A549 (cell line): Measurements from ENCODE around the gene TPRG1. TPM values are rescaled to one million over a fixed set of nuclear protein-coding genes. Genes with fewer than 3 reads are reported as not detected.

ENCODE experiments used
- ATAC-seq, 2 experiments: fragments of 200-7000 bp in 1 of 2; fragments of >200 bp in 1 of 2; cut with Nextera tagmentation in 1 of 2; cut with Tn5 transposase in 1 of 2; 3 replicates each; pipeline versions ENCODE4 v1.8.0 to v1.9.1; 2018 to 2020; ENCODE audit warnings: mild to moderate bottlenecking in 1 of 2, moderate library complexity in 1 of 2
- CTCF ChIA-PET: fragments of 300-600 bp; sonication (Branson Sonifier 250); formaldehyde crosslinking; extraction: SDS; loops from one replicate; lab custom pipeline; 2021; ENCODE audit warnings: antibody characterized with exemption, inconsistent platforms; lab: Yijun Ruan, JAX
- POLR2A ChIA-PET: fragments of 350-600 bp; formaldehyde crosslinking; extraction: SDS; loops from one replicate; lab custom pipeline; 2021; ENCODE audit warnings: antibody characterized with exemption, inconsistent platforms; lab: Yijun Ruan, JAX
- DNase-seq, 2 experiments: peaks; one replicate each; pipeline versions ENCODE4 v3.0.0 to v3.0.0-alpha.2; 2011 to 2016; ENCODE audit warnings: low read depth in 1 of 2, low spot score in 1 of 2
- FAIRE-seq: peaks from 2 replicates; lab custom pipeline; 2011; peaks lifted over from hg19 to GRCh38; lab: Jason Lieb, UNC
- H3K27ac ChIP-seq, 2 experiments: fragments of >200 bp; sonication (Bioruptor Twin); formaldehyde crosslinking; 3 replicates each; pipeline ENCODE4 v1.5.1; 2016 to 2017
- H3K4me1 ChIP-seq: fragments of >200 bp; sonication (Bioruptor Twin); formaldehyde crosslinking; 3 replicates; pipeline ENCODE4 v1.6.1; 2016
- H3K4me2 ChIP-seq: fragments of >200 bp; sonication (Bioruptor Twin); formaldehyde crosslinking; 3 replicates; pipeline ENCODE4 v1.6.1; 2016
- H3K4me3 ChIP-seq: fragments of >200 bp; sonication (Bioruptor Twin); formaldehyde crosslinking; 3 replicates; pipeline ENCODE4 v1.5.1; 2016
- H3K9me3 ChIP-seq: fragments of >200 bp; sonication (Bioruptor Twin); formaldehyde crosslinking; 3 replicates; pipeline ENCODE4 v1.6.1; 2016
- BHLHE40 ChIP-seq: IDR thresholded peaks from 2 replicates; pipeline ENCODE4 v1.6.1; 2012; ENCODE audit warnings: low read depth, low read length, inconsistent platforms
- CBX2 ChIP-seq: fragments of 200-600 bp; sonication (generic); IDR thresholded peaks from 2 replicates; pipeline ENCODE4 v1.6.1; 2016; ENCODE audit warnings: low read depth, mild to moderate bottlenecking, borderline replicate concordance
- CBX8 ChIP-seq: fragments of 200-600 bp; sonication (generic); IDR thresholded peaks from 2 replicates; pipeline ENCODE4 v1.6.1; 2016
- CHD4 ChIP-seq: fragments of 200-600 bp; sonication (generic); IDR thresholded peaks from 2 replicates; pipeline ENCODE4 v1.6.1; 2016; ENCODE audit warnings: antibody characterized with exemption, mild to moderate bottlenecking, borderline replicate concordance
- E2F6 ChIP-seq: IDR thresholded peaks from 2 replicates; pipeline ENCODE4 v1.6.1; 2012; ENCODE audit warnings: low read depth, borderline replicate concordance
- EP300 ChIP-seq, 2 experiments: fragments of >200 bp; sonication (Bioruptor Twin); formaldehyde crosslinking; IDR thresholded peaks; 2 replicates in 1 of 2; 3 replicates in 1 of 2; pipeline ENCODE4 v1.6.1; 2016 to 2017
- FOSL2 ChIP-seq, 2 experiments: fragments of 450-650 bp in 1 of 2; fragments of >200 bp in 1 of 2; sonication (Bioruptor Twin) in 1 of 2; formaldehyde crosslinking; IDR thresholded peaks; 2 replicates each; pipeline versions ENCODE4 v1.5.0 to v1.6.1; 2016 to 2020; ENCODE audit warnings: mild to moderate bottlenecking in 1 of 2, moderate library complexity in 1 of 2
- GATA3 ChIP-seq: IDR thresholded peaks from 2 replicates; pipeline ENCODE4 v1.6.1; 2012; ENCODE audit warnings: borderline replicate concordance
- HMGXB4 ChIP-seq: fragments of 250-450 bp; sonication (Bioruptor Pico); IDR thresholded peaks from 2 replicates; pipeline ENCODE4 v1.5.0; 2021; ENCODE audit warnings: mild to moderate bottlenecking, moderate library complexity, borderline replicate concordance
- JUN ChIP-seq, 2 experiments: fragments of >200 bp; sonication (Bioruptor Twin); formaldehyde crosslinking; IDR thresholded peaks; 2 replicates in 1 of 2; 3 replicates in 1 of 2; pipeline ENCODE4 v1.6.1; 2016 to 2017
- JUNB ChIP-seq: fragments of >200 bp; sonication (Bioruptor Twin); formaldehyde crosslinking; IDR thresholded peaks from 2 replicates; pipeline ENCODE4 v1.6.1; 2016
- MAFK ChIP-seq: fragments of 450-650 bp; IDR thresholded peaks from 2 replicates; pipeline ENCODE4 v1.6.1; 2014; ENCODE audit not compliant: partially characterized antibody
- NPAS2 ChIP-seq: fragments of 250-450 bp; sonication (Bioruptor Pico); IDR thresholded peaks from 2 replicates; pipeline ENCODE4 v1.8.0; 2022; ENCODE audit warnings: mild to moderate bottlenecking, moderate library complexity, borderline replicate concordance
- PBX3 ChIP-seq: IDR thresholded peaks from 2 replicates; pipeline ENCODE4 v1.6.1; 2012
- RAD21 ChIP-seq, 2 experiments: fragments of >200 bp in 1 of 2; sonication (Bioruptor Twin) in 1 of 2; formaldehyde crosslinking in 1 of 2; IDR thresholded peaks in 1 of 2; conservative IDR thresholded peaks in 1 of 2; 2 replicates in 1 of 2; 3 replicates in 1 of 2; pipeline ENCODE4 v1.6.1; 2012 to 2018; ENCODE audit warnings: inconsistent platforms in 1 of 2
- RARB ChIP-seq: fragments of 250-450 bp; sonication (Bioruptor Pico); IDR thresholded peaks from 2 replicates; pipeline ENCODE4 v1.8.0; 2021; ENCODE audit warnings: mild to moderate bottlenecking, moderate library complexity
- SMC3 ChIP-seq: fragments of >200 bp; sonication (Bioruptor Twin); formaldehyde crosslinking; IDR thresholded peaks from 3 replicates; pipeline ENCODE4 v1.6.1; 2018; ENCODE audit warnings: inconsistent platforms
- SREBF2 ChIP-seq: fragments of 450-650 bp; IDR thresholded peaks from 2 replicates; pipeline ENCODE4 v1.6.1; 2014; ENCODE audit warnings: mild to moderate bottlenecking, moderate library complexity
- ZNF302 ChIP-seq: fragments of 250-450 bp; sonication (Bioruptor Pico); IDR thresholded peaks from 2 replicates; pipeline ENCODE4 v1.9.0; 2021; ENCODE audit warnings: inconsistent platforms, mild to moderate bottlenecking, moderate library complexity
- ZSCAN20 ChIP-seq: fragments of 250-450 bp; sonication (Bioruptor Pico); IDR thresholded peaks from 2 replicates; pipeline ENCODE4 v1.8.0; 2022; ENCODE audit warnings: mild to moderate bottlenecking, moderate library complexity
- WGBS: methylation state at CpG from one replicate; pipeline ENCODE4 v1.1.6; 2017; ENCODE audit errors: missing lambda C conversion rate; 5-methylcytosine and 5-hydroxymethylcytosine counted together
- polyA plus RNA-seq, 4 experiments: library from polyadenylated mRNA; depleted of rRNA in 3 of 4; stranded (reverse); fragments of >200 nt; fragmentation: RNase III in 1 of 4; extraction: RNeasy Plus Mini Kit Qiagen cat#74134 plus additional on column Dnase treatment in 1 of 4; gene quantifications; 2 replicates in 3 of 4; 3 replicates in 1 of 4; pipeline ENCODE4 v1.2.3, GENCODE V29; 2011 to 2017
- TF ChIP-seq, protein P1 (sequence below): fragments of 250-450 bp; sonication (Bioruptor Pico); IDR thresholded peaks from 2 replicates; pipeline ENCODE4 v1.5.0; 2020; ENCODE audit warnings: low read depth, mild to moderate bottlenecking, moderate library complexity

Gene TPRG1
- polyA plus RNA-seq, 2 of the 4 experiments (the other 2 are of a cell fraction), result 0.21 to 1.1 TPM

- Histone ChIP-seq H3K4me3 (no peak overlapping the region), H3K4me1 (no peaks in the 10 kb centered on the region), H3K9me3 (no peaks in the 10 kb centered on the region), H3K27ac (no peak overlapping the region)
- CTCF ChIA-PET, result no interaction called here
- no peak for ATAC-seq
- TF ChIP-seq HMGXB4 (CRISPR knock-in tag) (no peak), PBX3 (no peak), CHD4 (no peak), JUN (IDR thresholded peaks at IDR 0.05) (no peak), FOSL2 (IDR thresholded peaks at IDR 0.05) (no peak), FOSL2 (CRISPR knock-in tag; IDR thresholded peaks at IDR 0.05) (no peak), EP300 (IDR thresholded peaks at IDR 0.05) (no peak), CBX8 (no peak), ZNF302 (CRISPR knock-in tag) (no peak), NPAS2 (CRISPR knock-in tag) (no peak), SMC3 (no peak), ZSCAN20 (no peak), CBX2 (no peak)
- TF ChIP-seq, protein P1, sequence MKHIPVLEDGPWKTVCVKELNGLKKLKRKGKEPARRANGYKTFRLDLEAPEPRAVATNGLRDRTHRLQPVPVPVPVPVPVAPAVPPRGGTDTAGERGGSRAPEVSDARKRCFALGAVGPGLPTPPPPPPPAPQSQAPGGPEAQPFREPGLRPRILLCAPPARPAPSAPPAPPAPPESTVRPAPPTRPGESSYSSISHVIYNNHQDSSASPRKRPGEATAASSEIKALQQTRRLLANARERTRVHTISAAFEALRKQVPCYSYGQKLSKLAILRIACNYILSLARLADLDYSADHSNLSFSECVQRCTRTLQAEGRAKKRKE, result no peak
- TF ChIP-seq, all 56 proteins: peak for 0
- WGBS, result 80% methylated on average over 8 of the region's 8 CpGs
- no peak for DNase-seq
- no peak for FAIRE-seq
- H3K4me2 ChIP-seq, result no peak overlapping the region
- POLR2A ChIA-PET, result no interaction called here
These were observed 1.1 kb downstream of the TPRG1 start for GRCh38 chr3:189172668-189173419.

GRCh38 chr3:189184566-189184965, 12.8 kb downstream of the TPRG1 start:
- Histone ChIP-seq H3K4me3 (no peak overlapping the region), H3K4me1 (no peaks in the 10 kb centered on the region), H3K27ac (no peak overlapping the region), H3K9me3 (no peaks in the 10 kb centered on the region), H3K4me2 (no peak overlapping the region)
- FAIRE-seq (no peak), DNase-seq (no peak), ATAC-seq (no peak)
- ChIA-PET CTCF (interaction anchor here (1.7 kb wide), 1 partner anchor 16 kb away, joined by 4 read pairs; no protein-coding TSS in a partner anchor), POLR2A (no interaction called here)
- 90% methylated on average over 7 of the region's 7 CpGs for WGBS
- TF ChIP-seq PBX3 (no peak), RAD21 (conservative IDR thresholded peaks at IDR 0.05 in 1 of 2, IDR thresholded peaks at IDR 0.05 in 1 of 2) (no peak), GATA3 (no peak), RARB (CRISPR knock-in tag) (no peak), JUNB (no peak), MAFK (no peak), E2F6 (no peak), SMC3 (no peak), SREBF2 (no peak), BHLHE40 (no peak)
